ENCODE measurements around the gene BANF2.
"Not testable (repeated sequence)": the region's sequence is repeated elsewhere in the genome, so short reads cannot be mapped to it uniquely, and the experiment has no call there.

Gene BANF2

DNA sequence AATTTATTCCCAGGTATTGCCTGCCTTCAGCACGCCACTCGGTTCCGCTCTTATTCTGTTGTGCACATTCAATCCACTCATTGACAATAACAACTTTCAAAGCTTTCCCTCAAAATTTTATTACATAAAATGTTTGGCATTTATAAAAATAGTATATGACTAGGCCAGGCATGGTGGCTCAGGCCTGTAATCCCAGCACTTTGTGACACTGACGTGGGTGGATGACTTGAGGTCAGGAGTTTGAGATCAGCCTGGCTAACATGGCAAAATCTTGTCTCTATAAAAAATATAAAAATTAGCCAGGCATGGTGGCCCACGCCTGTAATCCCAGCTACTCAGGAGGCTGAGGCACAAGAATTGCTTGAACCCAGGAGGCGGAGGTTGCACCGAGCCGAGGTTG, 70.0 kb downstream of the BANF2 start:
- not testable (repeated sequence) for DNase-seq

DNA sequence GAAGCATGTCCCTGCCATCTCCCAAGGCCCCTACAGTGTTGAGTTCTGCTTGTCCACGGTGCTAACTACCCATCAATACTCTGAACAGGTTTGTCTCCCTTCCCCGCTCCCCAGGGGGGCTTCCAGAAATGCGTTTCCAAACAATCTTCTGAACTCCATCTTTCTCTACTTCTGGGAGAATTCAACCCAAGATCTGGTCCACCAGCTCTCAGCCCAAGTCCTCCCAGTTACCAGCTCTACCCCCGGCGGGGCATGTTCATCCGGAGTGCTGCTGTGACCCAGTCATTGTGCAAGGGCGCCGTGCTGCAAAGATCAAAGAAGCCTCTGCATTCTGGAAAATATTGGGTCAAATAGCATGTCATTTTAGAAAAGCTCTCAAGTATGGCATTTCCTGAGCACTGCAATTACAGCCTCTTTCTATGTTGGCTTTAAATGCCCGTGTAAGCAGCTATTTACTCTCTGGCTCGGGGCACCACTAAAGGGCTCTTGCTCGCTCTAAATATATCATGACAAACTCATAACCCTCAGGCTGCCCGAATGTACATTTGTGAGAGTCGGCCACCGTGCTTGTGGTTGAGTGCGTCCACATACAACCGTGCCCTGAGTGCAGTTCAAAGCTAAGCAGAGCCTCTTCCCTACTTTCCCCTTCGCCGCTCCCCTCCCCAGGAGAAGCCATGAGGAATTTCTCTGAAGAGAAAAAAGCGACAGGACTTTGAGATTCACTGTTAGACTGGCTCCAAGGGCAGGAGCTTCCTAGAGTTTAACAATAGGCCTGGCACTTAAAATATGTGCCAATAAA, 71.6 kb downstream of the BANF2 start:
- no peak for DNase-seq

DNA sequence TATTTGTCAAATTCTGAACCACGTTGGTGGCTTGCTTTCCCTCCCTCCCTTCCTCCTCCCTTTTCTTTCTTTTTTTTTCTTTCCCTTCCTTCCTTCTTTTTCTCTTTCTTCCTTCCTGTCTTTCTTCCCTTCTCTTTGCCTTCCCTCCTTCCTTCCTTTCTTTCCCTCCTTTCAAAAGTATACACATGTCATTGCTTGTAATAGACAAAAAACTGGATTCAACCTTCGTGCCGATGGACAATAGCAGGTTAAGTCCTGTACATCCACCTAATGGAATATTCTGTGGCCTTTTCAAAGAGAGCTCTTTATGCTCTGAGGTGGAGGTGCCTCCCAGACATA, 72.2 kb downstream of the BANF2 start:
- no peak for DNase-seq

DNA sequence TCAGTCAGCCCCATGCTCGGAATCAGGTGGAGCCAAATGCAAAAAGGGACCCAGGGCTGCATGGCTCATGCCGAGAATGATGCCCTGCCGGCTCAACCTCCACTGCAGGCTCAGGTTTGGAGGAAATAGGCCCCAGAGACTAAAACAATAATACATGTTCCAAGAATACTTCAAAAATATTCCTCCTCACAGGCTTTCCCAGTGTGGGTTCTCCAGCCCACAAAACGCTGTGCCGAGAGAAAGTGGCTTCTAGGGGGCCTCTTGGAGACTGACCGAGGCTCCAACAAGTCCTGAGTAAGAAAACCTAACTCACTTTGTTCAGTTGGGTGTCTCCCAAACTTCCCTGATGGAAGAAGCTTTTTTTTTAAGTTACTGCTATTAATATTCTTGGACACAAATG, 73.9 kb downstream of the BANF2 start:
- DNase-seq, result no peak

DNA sequence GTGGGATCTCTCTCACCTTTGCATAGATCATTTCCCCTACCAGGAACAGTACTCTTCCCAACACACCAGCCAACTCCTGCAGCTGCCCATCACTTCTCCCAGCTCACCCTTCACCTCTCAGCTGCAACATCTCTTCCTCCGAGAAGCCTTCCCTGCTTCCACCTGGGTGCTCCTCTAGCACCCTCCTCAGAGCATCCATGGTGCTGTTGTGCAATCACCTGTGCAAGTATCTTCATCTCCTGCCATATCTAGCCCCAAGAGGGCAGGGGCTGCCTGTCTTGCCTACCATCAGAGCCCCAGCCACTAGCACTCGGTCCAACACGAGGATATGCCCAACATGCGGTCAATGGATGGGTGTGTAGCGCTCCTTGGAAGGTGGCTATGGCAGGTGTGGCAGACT, 75.8 kb downstream of the BANF2 start:
- DNase-seq, result no peak

DNA sequence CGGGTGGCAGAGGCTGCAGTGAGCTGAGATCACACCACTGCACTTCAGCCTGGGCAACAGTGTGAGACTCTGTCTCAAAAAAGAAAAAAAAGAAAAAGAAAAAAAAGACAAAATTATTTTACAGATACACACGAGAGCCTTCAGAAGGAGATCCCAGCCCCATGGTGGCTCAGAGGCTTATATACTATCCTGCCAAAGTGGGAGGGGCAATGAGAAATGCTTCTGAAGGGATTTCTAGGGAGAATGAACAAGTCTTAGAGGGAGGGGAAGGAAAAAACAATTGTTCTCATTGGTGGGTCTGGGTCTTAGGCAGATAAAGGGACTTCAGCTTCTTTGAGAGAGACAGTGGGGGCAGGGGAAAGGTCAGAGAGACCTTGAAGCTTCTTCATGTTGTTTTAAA, 76.8 kb downstream of the BANF2 start:
- no peak for DNase-seq

DNA sequence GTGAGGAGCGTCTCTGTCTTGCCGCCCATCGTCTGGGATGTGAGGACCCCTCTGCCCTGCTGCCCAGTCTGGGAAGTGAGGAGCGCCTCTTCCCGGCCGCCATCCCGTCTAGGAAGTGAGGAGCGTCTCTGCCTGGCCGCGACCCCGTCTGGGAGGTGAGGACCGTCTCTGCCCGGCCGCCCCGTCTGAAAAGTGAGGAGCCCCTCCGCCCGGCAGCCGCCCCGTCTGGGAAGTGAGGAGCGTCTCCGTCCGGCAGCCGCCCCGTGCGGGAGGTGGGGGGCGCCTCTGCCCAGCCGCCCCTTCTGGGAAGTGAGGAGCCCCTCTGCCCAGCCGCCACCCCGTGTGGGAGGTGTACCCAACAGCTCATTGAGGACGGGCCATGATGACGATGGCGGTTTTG, 79.2 kb downstream of the BANF2 start:
- DNase-seq, result not testable (repeated sequence)

DNA sequence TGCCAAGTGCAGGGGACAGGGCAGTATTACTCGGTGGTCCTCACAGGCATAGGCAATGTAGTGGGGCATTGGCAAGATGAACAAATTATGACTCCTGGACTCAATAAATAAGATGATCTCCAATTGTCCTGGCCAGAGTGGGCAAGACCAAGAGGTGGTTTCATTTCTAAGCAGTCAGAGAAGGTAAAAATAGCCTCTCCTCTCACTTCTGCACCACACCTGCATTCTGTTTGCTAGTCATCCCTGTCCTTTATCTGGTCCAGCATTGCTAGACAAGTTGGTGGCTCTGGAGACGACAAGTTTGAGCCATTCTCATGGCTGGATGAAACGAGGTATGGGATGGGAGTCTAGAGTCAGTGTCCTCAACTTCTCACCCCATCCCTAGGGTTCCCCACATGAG, 83.0 kb downstream of the BANF2 start:
- no peak for DNase-seq

DNA sequence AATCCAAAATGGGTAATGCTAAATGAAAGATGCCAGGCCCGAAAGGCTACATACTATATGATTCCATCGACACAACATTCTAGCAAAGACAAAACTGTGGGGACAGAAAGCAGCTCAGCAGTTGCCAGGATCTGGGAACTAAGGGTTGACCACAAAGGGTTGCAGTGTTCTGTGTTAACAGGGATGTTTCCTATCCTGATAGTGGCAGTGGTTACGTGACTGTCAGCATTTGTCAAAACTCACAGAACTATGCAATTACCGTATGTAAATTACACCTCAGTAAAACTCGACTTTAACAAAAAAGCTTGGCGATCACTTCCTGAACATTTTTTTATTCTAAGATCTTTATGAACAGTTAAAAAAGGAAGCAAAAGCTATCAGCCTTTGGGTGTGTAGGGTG, 83.9 kb downstream of the BANF2 start:
- no peak for DNase-seq

DNA sequence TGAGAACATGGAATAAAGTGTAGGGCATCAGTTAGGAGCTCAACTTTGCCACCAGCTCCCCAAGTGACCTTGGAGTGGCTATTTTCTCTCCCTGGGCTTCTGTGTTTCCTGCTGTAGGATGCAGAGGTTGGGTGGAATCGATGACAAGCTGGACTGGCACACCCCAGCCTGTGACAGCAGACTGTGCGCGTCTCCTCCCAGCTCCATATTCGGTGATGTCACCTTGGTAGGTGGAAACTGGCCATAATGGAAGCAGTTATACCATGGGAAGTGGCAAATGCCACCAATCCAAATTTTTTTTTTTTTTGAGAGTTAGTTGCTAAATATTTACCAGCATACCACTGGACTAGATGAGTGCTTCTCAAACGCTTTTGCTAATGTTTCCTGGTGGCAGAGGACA, 85.2 kb downstream of the BANF2 start:
- DNase-seq, result no peak

Data from HCEC 1CT (cell line).